Brain microvascular endothelial cell (primary cell): Measurements from ENCODE around the gene ST6GALNAC6.

Experiments used
- DNase-seq: peaks from one replicate; pipeline ENCODE4 v3.0.0-alpha.2; 2020
- H3K27ac ChIP-seq: fragments of 250-450 bp; sonication (Bioruptor Pico); 2 replicates; pipeline ENCODE4 v1.5.1; 2020; ENCODE audit warnings: mild to moderate bottlenecking, moderate library complexity
- H3K27me3 ChIP-seq: fragments of 250-450 bp; sonication (Bioruptor Pico); replicated peaks from 2 replicates; pipeline ENCODE4 v1.5.1; 2020; ENCODE audit warnings: mild to moderate bottlenecking
- H3K36me3 ChIP-seq: fragments of 250-450 bp; sonication (Bioruptor Pico); replicated peaks from 2 replicates; pipeline ENCODE4 v1.5.1; 2020; ENCODE audit warnings: mild to moderate bottlenecking
- H3K4me3 ChIP-seq: 2 replicates; pipeline ENCODE4 v1.5.1; 2011; ENCODE audit warnings: low read depth, mild to moderate bottlenecking, control low read depth, low read length, moderate library complexity
- in situ Hi-C: cut with HindIII; loops from 2 replicates; pipeline ENCODE4 v1.10.0; 2017; ENCODE audit warnings: low sequenced_read_pairs, low pct_ligation_motif_present
- TF ChIP-seq, protein P1 (sequence below): IDR thresholded peaks from 2 replicates; pipeline ENCODE4 v1.5.1; 2011; ENCODE audit warnings: low read depth, mild to moderate bottlenecking, moderate library complexity, low read length, control low read depth, inconsistent platforms; ENCODE audit errors: missing control alignments

ST6GALNAC6 gene

DNA sequence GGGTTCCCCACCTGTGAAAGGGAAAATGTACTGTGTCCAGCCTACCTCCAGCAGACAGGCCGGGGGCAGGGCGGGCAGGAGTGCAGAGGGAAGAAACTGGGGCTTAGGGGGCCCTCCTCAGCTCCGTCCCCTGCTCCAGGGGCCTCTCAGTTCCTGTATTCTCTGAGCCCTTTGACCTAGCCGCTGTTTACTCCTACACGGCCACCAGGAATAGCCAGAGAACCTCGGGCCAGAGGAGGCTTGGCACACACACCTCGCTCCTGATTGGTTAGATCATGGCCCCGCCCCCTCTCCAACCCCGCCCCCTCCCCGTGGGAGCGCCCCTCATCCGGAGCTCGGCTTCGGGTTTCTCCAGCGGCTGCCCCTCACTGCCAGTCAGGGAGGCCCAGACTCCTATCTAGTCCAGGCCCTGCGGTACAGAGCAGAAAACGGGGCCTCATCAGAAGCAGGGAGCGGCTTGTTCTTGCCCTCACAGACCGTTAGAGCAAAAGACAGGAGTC is 2.2 kb downstream of the ST6GALNAC6 start:
- DNase-seq, result peak; percentile 65
- Histone ChIP-seq H3K36me3 (peaks cover 39% of the 10 kb centered on the region), H3K4me3 (peak overlapping the region; percentile 27), H3K27ac (peak overlapping the region; percentile 77), H3K27me3 (no peaks in the 10 kb centered on the region)
- TF ChIP-seq, protein P1, sequence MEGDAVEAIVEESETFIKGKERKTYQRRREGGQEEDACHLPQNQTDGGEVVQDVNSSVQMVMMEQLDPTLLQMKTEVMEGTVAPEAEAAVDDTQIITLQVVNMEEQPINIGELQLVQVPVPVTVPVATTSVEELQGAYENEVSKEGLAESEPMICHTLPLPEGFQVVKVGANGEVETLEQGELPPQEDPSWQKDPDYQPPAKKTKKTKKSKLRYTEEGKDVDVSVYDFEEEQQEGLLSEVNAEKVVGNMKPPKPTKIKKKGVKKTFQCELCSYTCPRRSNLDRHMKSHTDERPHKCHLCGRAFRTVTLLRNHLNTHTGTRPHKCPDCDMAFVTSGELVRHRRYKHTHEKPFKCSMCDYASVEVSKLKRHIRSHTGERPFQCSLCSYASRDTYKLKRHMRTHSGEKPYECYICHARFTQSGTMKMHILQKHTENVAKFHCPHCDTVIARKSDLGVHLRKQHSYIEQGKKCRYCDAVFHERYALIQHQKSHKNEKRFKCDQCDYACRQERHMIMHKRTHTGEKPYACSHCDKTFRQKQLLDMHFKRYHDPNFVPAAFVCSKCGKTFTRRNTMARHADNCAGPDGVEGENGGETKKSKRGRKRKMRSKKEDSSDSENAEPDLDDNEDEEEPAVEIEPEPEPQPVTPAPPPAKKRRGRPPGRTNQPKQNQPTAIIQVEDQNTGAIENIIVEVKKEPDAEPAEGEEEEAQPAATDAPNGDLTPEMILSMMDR, result no peak
- in situ Hi-C loops, result no loop called here

DNA sequence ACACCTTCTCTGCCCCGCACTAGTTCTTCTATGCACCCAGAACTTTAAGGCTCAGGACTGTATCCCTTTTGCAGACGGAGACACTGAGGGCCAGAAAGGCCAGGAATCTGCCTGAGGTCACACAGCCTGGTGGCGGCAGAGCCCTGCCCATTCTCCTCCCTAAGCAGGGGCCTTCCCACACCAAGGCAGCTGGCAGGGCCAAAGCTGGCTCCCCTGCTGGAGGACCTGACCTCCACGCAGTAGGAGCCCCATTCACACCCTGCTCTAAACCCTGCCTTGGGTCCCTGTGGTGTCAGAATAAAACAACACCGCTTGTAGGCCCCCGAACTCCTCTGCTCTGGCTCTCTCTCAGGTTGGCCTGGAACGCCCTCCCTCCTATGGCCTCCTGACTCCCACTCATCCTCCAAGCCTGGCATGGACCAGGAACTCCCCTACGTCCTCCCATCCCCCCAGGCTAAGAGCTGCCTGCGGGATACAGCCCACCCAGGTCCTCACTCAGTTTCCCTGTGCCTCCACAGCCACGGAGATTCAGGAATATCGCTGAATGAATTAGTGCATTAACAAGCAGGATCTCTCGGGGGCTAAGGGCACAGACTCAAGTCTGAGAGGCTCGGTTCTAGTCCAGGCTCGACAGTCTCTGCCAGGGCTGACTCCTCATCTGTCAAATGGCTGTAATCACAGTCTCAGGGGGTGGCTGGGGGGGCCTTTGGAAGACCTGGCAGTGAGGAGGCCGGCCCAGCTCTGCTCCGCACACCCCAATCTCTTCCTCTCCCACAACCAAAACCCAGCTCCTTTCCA is 2.8 kb downstream of the ST6GALNAC6 start:
- TF ChIP-seq, protein P1, result no peak
- Histone ChIP-seq H3K4me3 (peak overlapping the region; percentile 27), H3K36me3 (peaks cover 43% of the 10 kb centered on the region), H3K27ac (no peak overlapping the region), H3K27me3 (no peaks in the 10 kb centered on the region)
- in situ Hi-C loops, result no loop called here
- no peak for DNase-seq

DNA sequence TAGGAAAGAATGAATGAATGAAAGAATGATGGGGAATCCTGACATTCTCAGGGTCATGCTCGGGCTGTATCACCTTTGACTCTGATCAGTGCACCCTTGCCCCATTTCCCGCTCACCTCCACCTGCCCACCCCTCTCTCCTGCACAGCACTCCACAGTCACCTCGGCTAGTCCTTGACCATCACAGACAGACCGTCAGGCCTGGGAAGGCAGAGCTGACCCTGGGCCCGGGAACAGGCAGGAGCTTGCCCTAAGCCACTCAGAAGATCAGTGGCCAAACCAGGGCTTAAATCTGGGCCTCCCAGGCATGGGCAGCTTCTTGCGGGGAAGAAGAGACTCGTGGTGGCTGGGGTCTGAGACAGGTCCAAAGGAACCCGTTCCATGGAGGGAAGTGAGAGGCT is 3.6 kb downstream of the ST6GALNAC6 start:
- in situ Hi-C loops, result no loop called here
- Histone ChIP-seq H3K4me3 (no peak overlapping the region), H3K27ac (no peak overlapping the region), H3K27me3 (no peaks in the 10 kb centered on the region), H3K36me3 (peaks cover 49% of the 10 kb centered on the region)
- TF ChIP-seq, protein P1, result no peak
- no peak for DNase-seq

DNA sequence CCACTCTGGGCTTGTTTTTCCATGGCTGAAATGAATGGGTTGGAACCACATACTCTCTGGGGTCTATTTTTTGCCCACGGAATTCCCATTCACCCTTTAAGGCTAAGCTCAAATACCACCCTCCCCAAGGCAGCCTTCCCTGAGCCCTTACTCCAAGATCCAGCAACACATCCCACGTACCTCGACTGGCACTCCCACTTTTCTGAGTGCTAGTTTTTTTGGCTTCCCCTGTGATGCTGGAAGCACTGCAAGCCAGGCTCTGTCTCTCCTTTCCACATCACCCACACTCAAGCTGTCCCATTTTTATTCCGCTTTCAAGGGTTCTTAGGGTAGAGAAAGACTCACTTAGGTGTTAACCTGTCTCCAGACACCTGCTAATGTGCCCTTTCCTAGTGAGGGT is 6.0 kb downstream of the ST6GALNAC6 start:
- no peak overlapping the region for H3K27ac ChIP-seq
- no peaks in the 10 kb centered on the region for H3K27me3 ChIP-seq
- in situ Hi-C loops, result no loop called here
- TF ChIP-seq, protein P1, result no peak
- peaks cover 64% of the 10 kb centered on the region for H3K36me3 ChIP-seq
- H3K4me3 ChIP-seq, result no peak overlapping the region
- no peak for DNase-seq

DNA sequence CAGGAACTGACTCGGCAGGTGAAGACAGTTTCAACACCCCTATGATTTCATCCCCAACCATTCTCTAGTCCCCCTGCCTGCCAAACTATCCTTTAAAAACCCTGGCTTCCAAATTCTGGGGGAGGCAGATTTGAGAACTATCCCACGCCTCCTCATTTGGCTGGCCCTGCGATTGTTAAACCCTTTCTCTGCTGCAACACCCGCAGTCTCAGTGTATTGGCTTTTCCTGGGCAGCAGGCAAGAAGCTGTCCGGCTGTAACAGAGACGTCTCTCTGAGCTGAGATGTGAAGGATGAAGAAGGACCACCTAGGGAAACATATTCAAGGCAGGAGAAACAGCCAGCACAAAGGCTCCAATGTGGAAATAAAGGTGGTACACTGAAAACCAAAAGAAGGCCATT is 6.6 kb downstream of the ST6GALNAC6 start:
- no peak for DNase-seq
- H3K4me3 ChIP-seq, result no peak overlapping the region
- in situ Hi-C loops, result no loop called here
- H3K27me3 ChIP-seq, result no peaks in the 10 kb centered on the region
- H3K36me3 ChIP-seq, result peaks cover 68% of the 10 kb centered on the region
- TF ChIP-seq, protein P1, result no peak
- no peak overlapping the region for H3K27ac ChIP-seq
